CD4-positive, alpha-beta T cell treated with Interleukin-6 at 100 ng/mL for 8 hours (primary cell): ENCODE results near the gene RGS5.
"Not testable (repeated sequence)": the region's sequence is repeated elsewhere in the genome, so short reads cannot be mapped to it uniquely, and the experiment has no call there.

Experiments
- DNase-seq: peaks from one replicate; pipeline ENCODE4 v3.0.0-alpha.2; 2020; ENCODE audit warnings: mixed read lengths, low spot score

Gene RGS5, protein sequence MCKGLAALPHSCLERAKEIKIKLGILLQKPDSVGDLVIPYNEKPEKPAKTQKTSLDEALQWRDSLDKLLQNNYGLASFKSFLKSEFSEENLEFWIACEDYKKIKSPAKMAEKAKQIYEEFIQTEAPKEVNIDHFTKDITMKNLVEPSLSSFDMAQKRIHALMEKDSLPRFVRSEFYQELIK

DNA sequence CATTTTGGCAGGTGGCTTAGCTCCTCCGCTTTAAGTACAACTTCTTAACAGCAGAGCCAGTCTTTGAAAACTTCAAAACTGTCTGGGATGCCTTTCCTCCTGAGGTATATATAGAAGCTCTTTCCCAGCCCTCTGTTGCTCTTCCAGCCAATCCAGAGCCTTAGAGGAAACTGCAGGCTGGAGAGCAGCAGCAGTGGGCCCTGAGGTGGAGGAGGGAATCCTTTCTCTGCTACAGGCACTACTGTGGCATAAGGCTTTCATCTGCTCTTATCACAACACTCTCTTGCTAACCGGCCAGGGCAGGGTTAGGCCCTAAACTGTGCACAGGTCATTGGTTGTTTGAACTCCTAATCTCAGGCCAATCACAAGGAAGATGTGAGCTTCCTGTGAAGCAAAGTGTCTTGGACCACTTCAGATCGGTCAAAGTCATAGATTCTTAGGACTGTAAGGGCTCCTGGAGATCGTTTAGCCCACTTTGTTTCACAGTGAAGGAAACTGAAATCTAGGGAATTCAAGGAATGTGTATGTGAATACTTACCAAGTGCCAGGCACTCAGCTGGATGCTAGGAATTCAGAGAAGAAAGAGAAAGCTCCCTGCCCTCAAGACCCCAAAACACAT lies at the start of gene RGS5:
TSS of gene RGS5 (minus strand) at position 84 of the 619 bp plus-strand sequence. CDS start at position 3, 81 bp downstream.
- DNase-seq, result no peak

DNA sequence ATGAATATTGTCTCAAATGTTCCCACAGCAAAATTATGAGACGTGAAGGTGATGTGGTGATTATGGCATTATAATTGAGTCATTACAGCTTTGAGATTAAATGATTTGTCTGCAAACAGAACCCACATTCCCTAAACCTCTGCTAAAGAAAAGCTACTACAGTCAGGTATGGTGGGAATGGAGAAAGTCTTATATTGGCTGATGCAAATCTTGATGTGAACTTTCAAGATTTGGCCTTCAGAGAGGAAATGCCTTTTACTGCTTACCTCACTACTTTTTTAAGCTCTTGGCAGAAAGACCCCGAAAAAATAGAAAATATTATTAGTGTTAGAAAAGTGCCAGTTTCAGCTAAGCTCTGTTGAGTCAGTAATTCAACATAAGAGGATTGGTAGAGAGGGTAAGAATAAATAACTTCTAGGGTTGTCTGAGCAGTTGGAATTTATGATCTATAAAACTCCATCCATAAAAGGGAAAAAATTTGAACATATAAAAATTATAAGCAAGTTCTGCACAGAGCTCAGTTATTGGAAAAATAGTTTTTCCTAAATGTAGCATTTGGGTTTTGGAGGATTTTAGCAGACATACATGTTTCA lies 47.8 kb upstream of the RGS5 start:
- no peak for DNase-seq

DNA sequence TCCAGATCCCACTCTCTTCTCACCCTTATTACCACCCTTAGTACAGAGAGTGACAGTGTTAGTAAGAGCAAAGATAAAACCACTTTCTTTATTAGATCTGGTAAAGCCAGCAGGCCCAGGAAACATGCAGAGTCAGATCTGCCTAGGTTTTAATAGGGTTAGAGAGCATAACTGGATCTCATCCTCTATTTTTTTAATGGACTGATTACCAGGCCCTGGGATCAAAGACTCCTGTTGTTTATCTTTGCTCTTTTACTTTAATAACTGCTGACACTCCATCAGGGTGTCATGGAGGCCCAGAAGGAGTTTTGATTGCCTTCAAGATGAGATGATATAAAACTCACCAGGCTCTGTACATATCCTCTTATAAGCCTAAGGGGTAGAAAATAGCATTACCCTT lies 45.3 kb upstream of the RGS5 start:
- DNase-seq, result no peak

DNA sequence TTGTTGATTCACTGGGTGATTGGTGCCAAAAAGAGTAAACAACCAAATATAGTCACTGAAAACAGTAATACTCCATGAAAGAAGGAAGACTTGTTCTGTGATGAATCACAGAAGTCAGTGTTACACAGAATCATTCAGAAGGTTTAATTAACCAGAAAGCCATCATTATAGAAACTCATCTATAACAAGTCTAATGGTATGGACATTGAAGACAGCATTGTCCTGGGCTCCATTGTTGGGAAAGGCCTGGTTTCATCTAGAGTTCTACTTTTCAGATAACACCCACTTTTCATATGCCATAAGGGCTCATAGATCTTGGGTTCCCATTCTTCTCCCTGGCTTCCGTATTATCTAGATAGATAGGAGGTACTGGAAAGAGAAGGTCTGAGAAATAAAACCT lies 41.9 kb upstream of the RGS5 start:
- not testable (repeated sequence) for DNase-seq

DNA sequence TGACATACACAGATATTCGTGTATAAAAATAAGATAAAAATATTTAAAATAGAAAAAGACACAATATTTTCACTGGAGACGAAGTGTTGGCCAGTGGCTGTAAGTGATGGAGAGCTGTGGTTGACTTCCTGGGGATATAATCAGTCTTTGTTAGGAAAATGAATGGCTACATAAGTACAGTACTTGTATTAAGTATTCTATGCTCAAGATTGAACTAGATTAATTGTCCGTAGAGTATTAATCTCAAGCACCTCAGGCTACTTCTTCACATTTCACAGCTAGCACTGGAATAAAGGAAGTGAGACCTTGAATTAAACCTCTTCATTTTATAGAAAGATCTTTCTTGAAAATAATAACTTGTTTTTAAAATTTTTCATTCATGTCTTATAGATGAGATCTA lies 39.0 kb upstream of the RGS5 start:
- DNase-seq, result no peak

DNA sequence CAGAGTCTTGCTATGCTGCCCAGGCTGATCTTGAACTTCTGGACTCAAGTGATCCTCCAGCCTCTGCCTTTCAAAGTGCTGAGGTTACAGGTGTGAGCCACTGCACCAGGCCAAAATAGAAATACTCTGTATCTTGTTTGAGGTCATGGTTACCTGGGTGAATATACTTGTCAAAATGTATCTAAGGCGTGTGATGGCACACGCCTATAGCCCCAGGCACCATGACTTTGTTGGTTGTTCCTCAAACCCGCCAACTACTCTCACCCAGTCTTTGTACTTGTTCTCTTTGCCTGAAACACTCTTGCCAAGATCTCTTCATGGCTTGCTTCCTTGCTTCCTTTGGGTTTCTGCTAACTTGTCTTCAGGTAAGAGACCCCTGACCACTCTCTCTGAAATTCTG lies 38.0 kb upstream of the RGS5 start:
- DNase-seq, result no peak

DNA sequence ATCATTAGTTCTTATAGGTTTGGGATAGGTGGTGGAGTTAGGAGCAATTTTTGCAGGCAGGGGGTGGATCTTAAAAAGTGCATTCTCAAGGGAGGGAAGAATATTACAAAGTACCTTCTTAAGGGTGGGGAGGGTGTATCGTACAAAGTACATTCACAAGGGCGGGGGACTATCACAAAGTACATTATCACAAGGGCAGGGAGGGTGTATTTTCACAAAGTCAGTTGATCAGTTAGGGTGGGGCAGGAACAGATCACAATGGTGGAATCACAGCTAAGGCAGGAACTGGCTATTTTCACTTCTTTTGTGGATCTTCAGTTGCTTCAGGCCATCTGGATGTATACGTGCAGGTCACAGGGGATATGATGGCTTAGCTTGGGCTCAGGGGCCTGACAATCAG lies 30.9 kb upstream of the RGS5 start:
- DNase-seq, result not testable (repeated sequence)

DNA sequence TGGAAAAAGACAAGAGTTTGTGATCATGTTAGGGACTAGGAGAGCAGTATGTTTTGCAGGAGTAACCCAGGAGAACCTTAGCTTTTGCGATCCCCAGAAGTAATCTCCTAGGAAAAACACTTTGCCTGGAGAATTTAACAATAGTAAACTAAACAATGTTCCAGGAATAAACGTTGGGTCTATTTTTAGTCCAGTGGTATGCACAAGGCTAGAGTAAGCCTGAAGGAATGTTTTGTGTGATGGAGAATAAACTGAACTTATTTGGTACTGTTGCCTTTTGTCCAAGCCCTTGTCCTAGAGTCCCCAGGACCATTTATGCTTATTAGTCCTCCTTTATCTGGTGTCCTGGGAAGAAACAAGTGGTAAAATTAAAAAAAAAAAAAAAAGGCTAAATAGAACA lies 28.7 kb upstream of the RGS5 start:
- no peak for DNase-seq

DNA sequence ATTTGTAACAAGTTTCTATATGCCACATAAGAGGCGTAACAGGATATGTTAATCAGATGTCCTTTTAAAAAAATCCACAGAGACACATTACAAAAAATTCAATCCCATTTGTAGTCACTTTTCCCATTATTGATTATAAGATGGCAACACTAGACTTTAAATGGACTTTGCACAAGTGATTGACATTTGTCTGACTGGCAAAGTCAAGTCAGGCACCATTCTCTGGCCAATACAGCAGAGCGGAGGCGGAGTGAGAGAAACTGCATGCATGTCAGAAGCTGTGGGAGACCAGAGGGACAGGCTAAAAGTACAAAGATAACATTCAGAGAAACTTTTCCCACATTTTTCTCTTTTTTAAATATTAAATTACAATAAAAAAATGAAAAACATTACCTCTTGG lies 28.1 kb upstream of the RGS5 start:
- DNase-seq, result no peak

DNA sequence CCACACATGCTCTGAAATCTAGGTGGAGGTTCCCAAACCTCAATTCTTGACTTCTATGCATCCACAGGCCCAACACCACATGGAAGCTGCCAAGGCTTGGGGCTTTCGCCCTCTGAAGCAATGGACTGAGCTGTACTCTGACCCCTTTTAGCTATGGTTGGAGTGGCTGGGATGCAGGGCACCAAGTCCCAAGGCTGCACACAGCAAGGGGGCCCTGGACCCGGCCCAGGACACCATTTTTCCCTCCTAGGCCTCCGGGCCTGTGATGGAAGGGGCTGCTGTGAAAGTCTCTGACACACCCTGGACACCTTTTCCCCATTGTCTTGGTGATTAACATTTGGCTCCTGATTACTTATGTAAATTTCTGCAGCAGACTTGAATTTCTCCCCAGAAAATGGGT lies 25.6 kb upstream of the RGS5 start:
- not testable (repeated sequence) for DNase-seq

DNA sequence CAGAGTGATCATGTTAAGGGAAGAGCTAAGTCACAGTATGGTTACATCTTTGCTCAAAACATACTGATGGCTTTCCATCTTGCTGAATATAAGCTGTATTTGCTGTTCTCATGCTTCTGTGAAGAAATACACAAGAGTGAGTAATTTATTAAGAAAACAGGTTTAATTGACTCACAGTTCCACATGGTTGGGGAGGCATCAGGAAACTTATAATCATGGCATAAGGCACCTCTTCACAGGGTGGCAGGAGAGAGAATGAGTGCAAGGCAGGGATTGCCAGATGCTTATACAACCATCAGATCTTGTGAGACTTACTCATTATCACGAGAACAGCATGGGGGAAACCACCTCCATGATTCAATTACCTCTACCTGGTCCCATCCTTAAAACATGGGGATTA lies 24.4 kb upstream of the RGS5 start:
- DNase-seq, result no peak

DNA sequence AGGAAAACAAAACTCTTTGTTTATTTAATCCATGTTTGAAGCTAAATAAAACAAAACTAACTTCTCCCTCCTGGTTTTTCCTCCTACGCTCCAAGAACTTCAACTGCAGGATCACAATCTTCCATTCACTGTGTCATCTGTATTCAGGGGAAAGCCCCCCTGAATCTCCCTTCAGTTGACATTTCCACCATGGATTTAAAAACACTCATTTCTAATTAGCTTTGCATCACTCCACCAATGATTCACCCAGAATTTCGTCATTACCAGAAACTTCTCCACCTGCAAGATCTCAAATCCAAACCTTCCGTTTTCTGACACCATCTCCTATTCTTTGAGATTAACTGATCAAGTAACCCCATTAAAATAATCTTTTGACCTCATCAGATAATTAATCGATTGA lies 10.9 kb upstream of the RGS5 start:
- DNase-seq, result no peak

DNA sequence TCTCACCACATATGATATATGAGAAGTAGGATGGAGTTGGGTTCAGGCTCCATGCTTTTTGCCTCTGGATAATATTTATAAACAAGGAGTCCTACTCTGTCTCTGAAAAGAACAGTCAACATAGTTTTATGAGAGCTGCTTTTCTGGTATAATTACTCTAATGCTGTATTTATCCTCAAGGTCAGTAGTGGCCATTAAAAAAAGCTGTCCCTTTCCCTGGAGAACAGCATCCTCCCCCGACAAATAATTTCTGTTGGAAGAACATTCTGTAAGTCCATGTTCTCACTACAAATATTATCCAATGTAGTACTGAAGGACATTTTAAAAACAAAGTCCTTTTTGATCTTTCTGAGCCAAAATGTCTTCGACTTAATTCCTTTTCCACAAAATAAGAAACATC lies 9.0 kb upstream of the RGS5 start:
- DNase-seq, result no peak

DNA sequence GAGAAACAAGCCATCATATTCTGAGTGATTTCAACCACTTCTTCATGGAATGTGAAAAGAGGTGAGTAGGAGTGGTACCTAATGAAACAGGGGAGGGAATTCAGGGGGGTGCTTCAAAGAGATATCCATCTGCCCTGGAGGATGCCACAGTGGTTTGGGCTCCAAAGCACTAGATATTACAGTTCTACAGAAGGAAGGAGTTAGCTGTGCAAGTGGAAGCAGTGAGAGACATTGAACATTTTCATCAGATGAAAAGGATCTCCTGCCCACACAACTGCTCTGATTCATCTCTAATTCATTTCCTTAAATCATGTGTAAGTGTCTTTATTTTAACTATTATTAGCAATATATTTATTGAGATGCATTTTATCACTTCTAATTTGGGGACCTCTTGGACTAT lies 2.8 kb upstream of the RGS5 start:
- DNase-seq, result no peak

DNA sequence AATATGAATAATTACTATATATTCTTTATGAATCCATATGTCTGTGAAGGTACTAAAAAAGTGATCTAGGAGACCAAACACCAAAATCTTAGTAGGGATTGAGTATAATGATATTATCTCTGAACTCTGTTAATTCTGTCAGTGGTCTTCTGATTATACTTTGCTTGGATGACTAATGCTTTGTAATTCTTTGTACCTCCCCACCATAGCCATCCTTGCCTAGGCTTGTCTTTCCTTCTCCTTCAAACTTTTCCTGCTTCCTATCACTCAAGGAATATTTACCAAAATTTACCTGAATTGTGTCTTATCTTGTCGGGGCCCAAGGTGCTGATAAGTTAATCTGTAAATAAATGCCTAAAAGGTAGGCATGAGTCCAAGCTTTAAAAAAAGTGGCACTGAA lies 845 bp upstream of the RGS5 start:
- DNase-seq, result no peak

DNA sequence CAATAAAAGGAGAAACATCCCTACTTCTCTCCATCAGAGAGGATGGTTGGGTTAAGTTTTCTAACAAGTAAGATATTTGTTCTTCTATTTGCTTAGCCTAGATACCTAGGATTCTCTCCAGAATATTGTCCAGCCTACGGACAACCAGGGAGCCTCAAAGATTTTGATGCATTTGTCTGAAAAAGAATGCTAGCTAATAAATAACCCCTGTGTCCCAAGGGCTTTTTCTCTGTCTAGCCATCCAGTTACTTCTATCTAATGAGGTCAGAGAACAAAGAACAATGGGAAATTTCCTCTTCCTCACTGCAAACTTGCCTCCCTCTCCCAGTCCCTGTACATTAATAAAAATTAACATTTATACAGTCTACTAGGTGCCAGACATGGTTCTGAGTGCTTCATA lies 810 bp downstream of the RGS5 start:
- no peak for DNase-seq

DNA sequence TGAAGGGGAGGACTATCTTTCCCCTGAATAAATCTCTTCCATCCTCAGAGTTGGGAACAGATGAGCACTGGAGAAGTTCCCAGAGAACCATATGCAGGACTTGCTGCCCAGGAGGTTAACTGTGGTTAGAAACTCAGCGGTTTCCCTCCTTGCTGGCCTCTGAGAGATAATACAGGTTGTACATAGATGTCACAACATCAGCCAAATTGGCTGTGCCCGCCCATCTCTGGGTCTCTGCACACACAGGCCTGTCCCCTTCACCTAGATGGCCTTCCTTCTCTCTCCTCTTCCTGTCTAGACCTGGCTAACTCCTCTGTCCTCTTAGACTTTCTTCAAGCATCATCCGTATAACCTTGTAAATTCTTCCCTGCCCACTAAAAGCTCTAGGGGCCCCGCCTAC lies 5.7 kb downstream of the RGS5 start:
- no peak for DNase-seq

DNA sequence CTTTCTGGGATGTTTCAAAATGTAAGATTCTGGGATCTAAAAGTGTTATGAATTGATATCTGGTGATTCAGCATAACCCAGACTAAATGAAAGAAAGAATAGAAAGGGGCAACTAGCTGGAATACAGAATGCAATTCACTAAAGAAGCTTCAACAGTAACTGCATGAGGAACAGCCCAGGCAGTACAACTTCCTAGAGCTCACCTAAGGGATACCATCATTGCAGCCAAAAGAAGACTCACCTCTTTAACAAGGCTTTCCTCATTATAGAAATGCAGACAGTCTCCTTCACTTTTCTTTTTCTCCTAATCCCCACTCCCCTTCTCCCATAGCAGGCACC lies 6.3 kb downstream of the RGS5 start:
- no peak for DNase-seq

DNA sequence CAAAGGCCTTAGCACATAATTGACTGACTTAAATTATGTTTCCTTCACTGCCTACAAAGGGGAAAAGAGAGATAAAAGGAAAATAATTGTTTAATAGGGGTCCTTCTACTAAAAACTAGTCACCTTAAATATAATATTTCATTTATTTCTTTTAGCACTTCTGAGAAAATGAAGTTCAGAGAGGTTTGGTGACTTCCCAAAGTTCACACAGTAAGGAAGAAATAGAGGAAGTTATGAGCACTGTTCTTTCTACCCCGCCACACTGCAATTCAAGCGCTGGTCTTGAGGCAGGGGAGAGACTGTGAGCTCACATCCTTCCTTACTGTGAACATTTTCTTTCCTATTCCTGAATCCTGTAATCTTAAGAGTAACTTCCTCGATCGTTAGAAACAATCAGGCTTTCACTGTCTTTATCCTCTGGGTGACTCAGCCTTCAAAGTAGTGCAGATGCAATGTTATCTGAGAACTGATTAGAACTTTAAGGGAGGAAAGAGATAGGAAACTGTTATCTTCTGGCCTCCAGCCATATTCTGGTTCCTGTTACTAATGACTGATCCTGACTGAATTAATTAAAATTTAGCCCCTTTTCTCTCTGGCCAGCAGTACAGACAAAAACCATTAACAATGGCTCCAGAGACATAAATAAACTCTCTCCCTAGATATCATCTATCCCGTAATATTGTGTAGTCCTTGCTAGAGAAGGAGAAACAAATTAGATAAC lies 6.8 kb downstream of the RGS5 start:
- DNase-seq, result no peak

DNA sequence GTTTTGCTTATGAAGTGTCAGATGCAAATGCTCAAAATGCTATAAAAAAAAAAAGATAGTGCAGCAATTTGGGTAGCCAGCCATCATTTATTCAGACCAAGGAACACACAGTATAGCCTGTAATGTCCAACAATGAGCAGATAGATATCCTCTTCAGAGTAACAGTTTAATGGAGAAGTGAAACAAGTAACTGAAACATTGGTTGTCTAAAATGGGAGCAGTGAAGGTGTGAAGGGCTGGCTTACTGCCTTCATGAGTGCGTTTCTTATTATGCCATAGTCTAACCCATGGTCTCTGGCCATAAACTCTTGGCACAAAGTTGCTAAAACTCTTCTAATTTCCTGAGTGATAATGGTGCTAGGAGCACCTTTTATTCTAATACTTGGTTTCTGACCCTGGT lies 11.4 kb downstream of the RGS5 start:
- no peak for DNase-seq

DNA sequence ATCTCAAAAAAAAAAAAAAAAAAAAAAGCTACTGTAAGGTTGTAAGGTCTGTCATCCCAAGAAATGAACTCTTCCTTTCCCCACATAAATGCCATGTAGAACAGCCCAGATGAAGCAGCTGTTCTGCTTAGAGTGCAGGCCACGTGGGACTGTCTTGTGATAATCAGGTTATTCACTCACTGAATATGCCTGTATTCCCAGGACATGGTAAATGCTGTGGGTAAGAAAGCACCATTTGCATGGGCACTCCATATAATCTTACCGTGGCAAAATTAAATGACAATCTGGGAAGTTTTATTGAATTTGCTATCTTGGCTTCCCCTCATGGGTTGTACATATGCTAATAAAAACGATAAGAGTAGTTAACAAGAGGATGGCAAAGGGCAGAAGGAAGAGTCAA lies 13.8 kb downstream of the RGS5 start:
- DNase-seq, result no peak

DNA sequence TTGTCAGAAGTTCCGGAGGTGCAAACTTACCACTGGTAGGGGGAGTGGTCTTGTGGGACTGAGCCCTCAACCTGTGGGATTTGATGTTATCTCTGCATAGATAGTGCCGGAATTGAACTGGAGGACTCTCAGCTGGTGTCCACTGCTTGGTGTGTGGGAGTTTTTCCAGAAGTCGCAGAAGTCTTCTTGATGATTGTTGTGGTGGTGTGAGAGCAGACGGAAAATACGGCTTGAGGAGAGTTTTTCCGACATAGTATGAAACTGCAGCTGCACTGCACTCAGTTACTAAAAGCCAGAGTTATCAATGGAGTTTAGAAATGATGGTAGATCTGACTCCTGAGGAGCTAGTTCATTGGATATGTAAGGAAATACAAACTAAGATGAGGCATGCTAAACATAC lies 14.9 kb downstream of the RGS5 start:
- DNase-seq, result no peak

DNA sequence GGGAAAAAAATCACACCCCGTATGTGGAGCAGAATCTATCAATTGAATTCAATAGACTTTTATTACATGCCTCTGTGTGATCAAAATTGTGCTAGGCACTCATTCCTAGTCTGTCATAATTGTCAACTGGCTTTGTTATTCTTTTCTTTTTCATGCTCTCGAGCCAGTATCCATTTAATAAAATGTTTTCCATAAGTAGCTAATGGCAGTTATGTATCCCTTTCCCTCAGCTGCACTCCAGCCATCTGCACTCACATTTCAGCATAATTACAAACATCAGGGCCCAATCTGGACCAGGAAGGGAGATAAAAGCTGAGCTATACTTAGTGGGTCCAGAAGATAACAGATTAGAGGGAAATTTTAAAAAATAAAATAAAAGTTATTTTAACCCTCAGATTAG lies 15.9 kb downstream of the RGS5 start:
- no peak for DNase-seq
